ENCODE results near the gene ZEB2. TPM values are rescaled to one million over a fixed set of nuclear protein-coding genes. Genes with fewer than 3 reads are reported as not detected.

The ZEB2 gene
- total RNA-seq, 1 donor from 2014 or later, result 0.26 TPM

GRCh38 chr2:144548532-144549191 is 28.7 kb upstream of the ZEB2 start:
- DNase-seq (ENCODE audit: low read depth) (no peak), FAIRE-seq (no peak)
- no peaks in the 10 kb centered on the region for H3K36me3 ChIP-seq (ENCODE audit: control insufficient read depth, insufficient read depth, low read length)
- H3K4me3 ChIP-seq (ENCODE audit: low read depth, low read length), result no peak overlapping the region
- no peaks in the 10 kb centered on the region for H3K27me3 ChIP-seq (ENCODE audit: control insufficient read depth, insufficient read depth, low read length)
- TF ChIP-seq CTCF (IDR thresholded peaks at IDR 0.05; ENCODE audit: insufficient read depth, low read length, severe bottlenecking), result no peak

GRCh38 chr2:144548088-144548487 is 28.2 kb upstream of the ZEB2 start:
- H3K27me3 ChIP-seq (ENCODE audit: control insufficient read depth, insufficient read depth, low read length), result no peaks in the 10 kb centered on the region
- no peak for FAIRE-seq
- no peak for DNase-seq (ENCODE audit: low read depth)
- H3K36me3 ChIP-seq (ENCODE audit: control insufficient read depth, insufficient read depth, low read length), result no peaks in the 10 kb centered on the region
- H3K4me3 ChIP-seq (ENCODE audit: low read depth, low read length), result no peak overlapping the region
- TF ChIP-seq CTCF (IDR thresholded peaks at IDR 0.05; ENCODE audit: insufficient read depth, low read length, severe bottlenecking), result no peak

GRCh38 chr2:144547494-144547893 is 27.6 kb upstream of the ZEB2 start:
- Histone ChIP-seq H3K36me3 (ENCODE audit: control insufficient read depth, insufficient read depth, low read length) (no peaks in the 10 kb centered on the region), H3K27me3 (ENCODE audit: control insufficient read depth, insufficient read depth, low read length) (no peaks in the 10 kb centered on the region), H3K4me3 (ENCODE audit: low read depth, low read length) (no peak overlapping the region)
- FAIRE-seq (no peak), DNase-seq (ENCODE audit: low read depth) (no peak)
- no peak for TF ChIP-seq CTCF (IDR thresholded peaks at IDR 0.05; ENCODE audit: insufficient read depth, low read length, severe bottlenecking)

GRCh38 chr2:144546933-144547332 is 27.0 kb upstream of the ZEB2 start:
- DNase-seq (ENCODE audit: low read depth), result no peak
- no peaks in the 10 kb centered on the region for H3K27me3 ChIP-seq (ENCODE audit: control insufficient read depth, insufficient read depth, low read length)
- no peak for TF ChIP-seq CTCF (IDR thresholded peaks at IDR 0.05; ENCODE audit: insufficient read depth, low read length, severe bottlenecking)
- H3K4me3 ChIP-seq (ENCODE audit: low read depth, low read length), result no peak overlapping the region
- FAIRE-seq, result peak; percentile 50
- no peaks in the 10 kb centered on the region for H3K36me3 ChIP-seq (ENCODE audit: control insufficient read depth, insufficient read depth, low read length)

GRCh38 chr2:144545787-144546186 is 25.9 kb upstream of the ZEB2 start:
- Histone ChIP-seq H3K27me3 (ENCODE audit: control insufficient read depth, insufficient read depth, low read length) (no peaks in the 10 kb centered on the region), H3K36me3 (ENCODE audit: control insufficient read depth, insufficient read depth, low read length) (no peaks in the 10 kb centered on the region), H3K4me3 (ENCODE audit: low read depth, low read length) (no peak overlapping the region)
- FAIRE-seq (no peak), DNase-seq (ENCODE audit: low read depth) (no peak)
- no peak for TF ChIP-seq CTCF (IDR thresholded peaks at IDR 0.05; ENCODE audit: insufficient read depth, low read length, severe bottlenecking)

DNA sequence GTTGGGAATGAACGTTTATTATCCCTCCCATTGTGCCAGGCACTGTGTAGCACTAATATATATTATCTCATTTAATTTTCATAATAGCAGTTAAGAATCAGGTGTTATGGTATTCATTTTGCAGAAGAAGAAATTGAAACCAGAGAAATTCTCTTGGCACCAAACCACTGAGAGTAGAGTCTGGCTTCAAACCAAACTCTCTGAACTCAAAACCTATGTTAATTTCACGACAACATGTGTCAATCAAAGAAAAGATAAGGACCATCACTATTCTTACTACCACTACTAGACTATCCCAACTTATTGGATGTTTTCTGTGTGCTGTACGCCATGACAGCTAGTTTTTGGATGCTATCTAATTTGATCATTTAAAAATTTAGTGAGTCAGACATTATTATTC is 24.1 kb upstream of the ZEB2 start:
- TF ChIP-seq CTCF (IDR thresholded peaks at IDR 0.05; ENCODE audit: insufficient read depth, low read length, severe bottlenecking), result no peak
- H3K27me3 ChIP-seq (ENCODE audit: control insufficient read depth, insufficient read depth, low read length), result no peaks in the 10 kb centered on the region
- FAIRE-seq (no peak), DNase-seq (ENCODE audit: low read depth) (no peak)
- no peak overlapping the region for H3K4me3 ChIP-seq (ENCODE audit: low read depth, low read length)
- H3K36me3 ChIP-seq (ENCODE audit: control insufficient read depth, insufficient read depth, low read length), result no peaks in the 10 kb centered on the region

All from bronchial epithelial cell (primary cell).